GM04503 (cell line): ENCODE data around the gene FILIP1L.

Source experiments
- DNase-seq: peaks from one replicate; pipeline ENCODE4 v3.0.0-alpha.2; 2012; ENCODE audit warnings: low read depth

The FILIP1L gene

GRCh38 chr3:99891610-99892285 is 222.6 kb downstream of the FILIP1L start:
- DNase-seq = no peak

GRCh38 chr3:99885851-99886250 is 228.4 kb downstream of the FILIP1L start:
- no peak for DNase-seq

- no peak for DNase-seq
Observed at GRCh38 chr3:99885085-99885484, 229.2 kb downstream of the FILIP1L start.

- no peak for DNase-seq
Observed at GRCh38 chr3:99884484-99884883, 229.8 kb downstream of the FILIP1L start.

- DNase-seq = no peak
Observed at GRCh38 chr3:99883693-99884092, 230.6 kb downstream of the FILIP1L start.

- DNase-seq = no peak
Observed at GRCh38 chr3:99883138-99883461, 231.2 kb downstream of the FILIP1L start.

GRCh38 chr3:99882436-99883137 is 231.7 kb downstream of the FILIP1L start:
- no peak for DNase-seq

- no peak for DNase-seq
Observed at GRCh38 chr3:99881121-99881524, 233.2 kb downstream of the FILIP1L start.

GRCh38 chr3:99879275-99879674 is 235.0 kb downstream of the FILIP1L start:
- DNase-seq = no peak

GRCh38 chr3:99878005-99878404 is 236.3 kb downstream of the FILIP1L start:
- DNase-seq = no peak

- no peak for DNase-seq
Observed at GRCh38 chr3:99877031-99877579, 237.2 kb downstream of the FILIP1L start.

- DNase-seq = no peak
Observed at GRCh38 chr3:99875929-99876841, 238.1 kb downstream of the FILIP1L start.

- DNase-seq = no peak
Observed at GRCh38 chr3:99875581-99875928, 238.7 kb downstream of the FILIP1L start.

GRCh38 chr3:99874237-99875002 is 239.9 kb downstream of the FILIP1L start:
- DNase-seq = no peak

- no peak for DNase-seq
Observed at GRCh38 chr3:99873269-99874102, 240.8 kb downstream of the FILIP1L start.

GRCh38 chr3:99872923-99873254 is 241.4 kb downstream of the FILIP1L start:
- no peak for DNase-seq

GRCh38 chr3:99871231-99872045 is 242.9 kb downstream of the FILIP1L start:
- no peak for DNase-seq

- no peak for DNase-seq
Observed at GRCh38 chr3:99870712-99871111, 243.6 kb downstream of the FILIP1L start.

- no peak for DNase-seq
Observed at GRCh38 chr3:99869621-99870020, 244.7 kb downstream of the FILIP1L start.

GRCh38 chr3:99868311-99868646 is 246.0 kb downstream of the FILIP1L start:
- DNase-seq = no peak
